Upper lobe of left lung (tissue), 6 donors: ENCODE data around the gene IL1RN. TPM values are rescaled to one million over a fixed set of nuclear protein-coding genes. Genes with fewer than 3 reads are reported as not detected.

Source experiments
- ATAC-seq, 2 donors: fragments of 200-7000 bp; cut with Tn5 transposase; one replicate each; pipeline ENCODE4 v1.9.1; 2022; ENCODE audit warnings: mild to moderate bottlenecking in 2 of 2, moderate library complexity in 2 of 2; ENCODE audit not compliant: low FRiP score in 2 of 2
- DNase-seq, 2 donors: peaks; one replicate each; pipeline ENCODE4 v3.0.0-alpha.2; 2019 to 2020
- H3K27ac ChIP-seq, 4 donors: fragments of 200-600 bp; sonication (generic); one replicate each; pipeline ENCODE4 v1.5.1; 2016 to 2019
- H3K27me3 ChIP-seq, 4 donors: fragments of 200-600 bp; sonication (generic); one replicate each; pipeline ENCODE4 v1.5.1; 2017 to 2019
- H3K36me3 ChIP-seq, 4 donors: fragments of 200-600 bp; sonication (generic); one replicate each; pipeline ENCODE4 v1.5.1; 2016 to 2019
- H3K4me1 ChIP-seq, 4 donors: fragments of 200-600 bp; sonication (generic); one replicate each; pipeline ENCODE4 v1.5.1; 2018 to 2019
- H3K4me3 ChIP-seq, 4 donors: fragments of 200-600 bp; sonication (generic); one replicate each; pipeline ENCODE4 v1.5.1; 2017 to 2019; ENCODE audit warnings: mild to moderate bottlenecking in 2 of 4, moderate library complexity in 1 of 4
- H3K9me3 ChIP-seq, 4 donors: fragments of 200-600 bp; sonication (generic); one replicate each; pipeline ENCODE4 v1.5.1; 2018 to 2019
- CTCF ChIP-seq, 6 experiments: fragments of 450-650 bp in 4 of 6; fragments of 200-600 bp in 2 of 6; sonication (generic) in 2 of 6; IDR thresholded peaks; one replicate each; pipeline ENCODE4 v1.5.1; 2016 to 2019; ENCODE audit warnings: antibody characterized with exemption in 6 of 6
- EP300 ChIP-seq, 4 donors: sonication (generic); formaldehyde crosslinking; IDR thresholded peaks; one replicate each; pipeline ENCODE4 v1.5.1; 2017; ENCODE audit warnings: antibody characterized with exemption in 4 of 4, control low read depth in 2 of 4
- POLR2A ChIP-seq, 4 donors: fragments of 450-650 bp; IDR thresholded peaks; one replicate each; pipeline ENCODE4 v1.5.1; 2016 to 2017; ENCODE audit warnings: antibody characterized with exemption in 4 of 4, mild to moderate bottlenecking in 2 of 4
- POLR2AphosphoS5 ChIP-seq, 2 donors: sonication (generic); formaldehyde crosslinking; IDR thresholded peaks; one replicate each; pipeline ENCODE4 v1.5.1; 2017; ENCODE audit warnings: antibody characterized with exemption in 2 of 2
- WGBS, 2 donors: methylation state at CpG; one replicate each; pipeline ENCODE4 v1.1.5; 2017 to 2018; 5-methylcytosine and 5-hydroxymethylcytosine counted together
- total RNA-seq, 6 donors: library from RNA; depleted of rRNA in 4 of 6; stranded (reverse); fragments of >200 nt in 4 of 6; gene quantifications; one replicate each; pipeline versions ENCODE4 v1.1.0 to v1.2.1, GENCODE V29; 2016 to 2021
- donor health status: DM: no; HTN: no; CAD: no; lungs with moderate emphysema.
- donor health status: DM: no; HTN: yes; CAD: no; lungs with severe emphysema.

Gene IL1RN
- total RNA-seq, 6 donors from 2014 or later: 2.0 to 40.6 (median 7.9) TPM

- 80 to 89% methylated on average over 1 of the region's 1 CpG for WGBS, 2 donors
- TF ChIP-seq CTCF (IDR thresholded peaks at IDR 0.05) (no peak), EP300 (IDR thresholded peaks at IDR 0.05) (no peak), POLR2AphosphoS5 (IDR thresholded peaks at IDR 0.05) (no peak), POLR2A (IDR thresholded peaks at IDR 0.05) (no peak)
Observed at GRCh38 chr2:113135317-113135716, 7.9 kb downstream of the IL1RN start.

GRCh38 chr2:113136828-113137775, 9.7 kb downstream of the IL1RN start:
- Histone ChIP-seq H3K36me3 (peaks cover 0 to 3% (median 0%) of the 10 kb centered on the region in 4 donors), H3K27me3 (no peaks in the 10 kb centered on the region), H3K4me1 (peaks cover 0 to 4% (median 0%) of the 10 kb centered on the region in 4 donors), H3K27ac (no peak overlapping the region), H3K9me3 (no peaks in the 10 kb centered on the region), H3K4me3 (no peak overlapping the region)
- ATAC-seq (peak in 1 of 2 donors; percentile 56), DNase-seq (no peak)
- TF ChIP-seq POLR2A (IDR thresholded peaks at IDR 0.05) (no peak), EP300 (IDR thresholded peaks at IDR 0.05) (no peak), CTCF (IDR thresholded peaks at IDR 0.05) (peak; percentile 9 to 57 (median 42))
- 46 to 49% methylated on average over 8 of the region's 8 CpGs for WGBS, 2 donors

More at GRCh38 chr2:113135317-113135716, 7.9 kb downstream of the IL1RN start:
- Histone ChIP-seq H3K27me3 (no peaks in the 10 kb centered on the region), H3K4me3 (no peak overlapping the region), H3K9me3 (no peaks in the 10 kb centered on the region), H3K27ac (no peak overlapping the region), H3K36me3 (peaks cover 0 to 3% (median 0%) of the 10 kb centered on the region in 4 donors), H3K4me1 (peaks cover 0 to 4% (median 0%) of the 10 kb centered on the region in 4 donors)
- ATAC-seq: no peak
- DNase-seq: no peak

- DNase-seq: no peak
- H3K27ac ChIP-seq: no peak overlapping the region
- no peaks in the 10 kb centered on the region for H3K27me3 ChIP-seq
- H3K36me3 ChIP-seq: peaks cover 0 to under 1% (median 0%) of the 10 kb centered on the region in 4 donors
- H3K9me3 ChIP-seq: no peaks in the 10 kb centered on the region
- WGBS, 2 donors: 100% methylated on average over 1 of the region's 1 CpG
- no peak overlapping the region for H3K4me3 ChIP-seq
- peaks cover 0 to 4% (median 0%) of the 10 kb centered on the region in 4 donors for H3K4me1 ChIP-seq
- TF ChIP-seq EP300 (IDR thresholded peaks at IDR 0.05): no peak
- no peak for TF ChIP-seq POLR2AphosphoS5 (IDR thresholded peaks at IDR 0.05)
- no peak for TF ChIP-seq POLR2A (IDR thresholded peaks at IDR 0.05)
- TF ChIP-seq CTCF (IDR thresholded peaks at IDR 0.05): no peak
- no peak for ATAC-seq
Observed at GRCh38 chr2:113137827-113138226, 10.4 kb downstream of the IL1RN start.

GRCh38 chr2:113138428-113139322, 11.3 kb downstream of the IL1RN start:
- 35 to 40% methylated on average over 13 of the region's 13 CpGs for WGBS, 2 donors
- TF ChIP-seq POLR2AphosphoS5 (IDR thresholded peaks at IDR 0.05): no peak
- TF ChIP-seq CTCF (IDR thresholded peaks at IDR 0.05): peak; percentile 42 to 87 (median 72)
- TF ChIP-seq POLR2A (IDR thresholded peaks at IDR 0.05): no peak
- no peak for TF ChIP-seq EP300 (IDR thresholded peaks at IDR 0.05)
- peak overlapping the region in 1 of 4 donors; percentile 12 for H3K4me3 ChIP-seq
- peak overlapping the region in 1 of 4 donors; percentile 10 for H3K27ac ChIP-seq
- no peaks in the 10 kb centered on the region for H3K9me3 ChIP-seq
- H3K27me3 ChIP-seq: no peaks in the 10 kb centered on the region
- H3K4me1 ChIP-seq: peaks cover 0 to 4% (median 0%) of the 10 kb centered on the region in 4 donors
- peak in 1 of 2 donors; percentile 38 for DNase-seq
- no peaks in the 10 kb centered on the region for H3K36me3 ChIP-seq
- ATAC-seq: peak; percentile 82 to 84
